ENCODE measurements around the gene KCNA1.

- TF ChIP-seq EZH2phosphoT487 (IDR thresholded peaks at IDR 0.05; ENCODE audit: insufficient read depth, low read depth) (no peak), EZH2 (IDR thresholded peaks at IDR 0.05; ENCODE audit: insufficient read depth, poor library complexity, severe bottlenecking) (no peak)
Observed at GRCh38 chr12:4911316-4911994, 1.8 kb downstream of the KCNA1 start.

Data from GM23248 (cell line).